OCI-LY3 (cell line): ENCODE measurements around the gene TRABD2B.

Source experiments
- EZH2phosphoT487 ChIP-seq: fragments of 200-600 bp; shearing (Covaris generic); IDR thresholded peaks from 2 replicates; pipeline ENCODE4 v1.6.1; 2018; ENCODE audit warnings: antibody characterized with exemption, mixed run types, low read depth
- TF ChIP-seq, protein P1 (sequence below): fragments of 200-600, 300-600 bp; sonication (generic); IDR thresholded peaks from 2 replicates; pipeline ENCODE4 v1.5.1; 2014; ENCODE audit warnings: antibody characterized with exemption, low read length, low read depth

DNA sequence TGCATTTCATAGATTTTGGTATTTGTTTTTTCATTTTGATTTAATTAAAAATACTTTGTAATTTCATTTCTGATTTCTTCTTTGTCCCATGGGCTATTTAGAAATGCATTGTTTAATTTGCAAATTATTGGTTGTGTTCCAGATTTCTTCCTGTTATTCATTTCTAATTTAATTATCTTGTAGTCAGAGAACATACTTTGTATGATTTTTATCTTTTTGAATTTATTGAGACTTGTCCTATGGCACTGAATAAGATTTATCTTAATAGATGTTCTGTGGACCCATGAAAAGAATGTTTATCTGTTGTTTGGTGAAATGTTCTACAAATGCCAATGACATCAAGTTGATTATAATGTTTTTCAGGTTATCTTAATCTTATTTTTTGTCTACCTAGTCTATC lies 16.1 kb upstream of the TRABD2B start:
- TF ChIP-seq, protein P1, sequence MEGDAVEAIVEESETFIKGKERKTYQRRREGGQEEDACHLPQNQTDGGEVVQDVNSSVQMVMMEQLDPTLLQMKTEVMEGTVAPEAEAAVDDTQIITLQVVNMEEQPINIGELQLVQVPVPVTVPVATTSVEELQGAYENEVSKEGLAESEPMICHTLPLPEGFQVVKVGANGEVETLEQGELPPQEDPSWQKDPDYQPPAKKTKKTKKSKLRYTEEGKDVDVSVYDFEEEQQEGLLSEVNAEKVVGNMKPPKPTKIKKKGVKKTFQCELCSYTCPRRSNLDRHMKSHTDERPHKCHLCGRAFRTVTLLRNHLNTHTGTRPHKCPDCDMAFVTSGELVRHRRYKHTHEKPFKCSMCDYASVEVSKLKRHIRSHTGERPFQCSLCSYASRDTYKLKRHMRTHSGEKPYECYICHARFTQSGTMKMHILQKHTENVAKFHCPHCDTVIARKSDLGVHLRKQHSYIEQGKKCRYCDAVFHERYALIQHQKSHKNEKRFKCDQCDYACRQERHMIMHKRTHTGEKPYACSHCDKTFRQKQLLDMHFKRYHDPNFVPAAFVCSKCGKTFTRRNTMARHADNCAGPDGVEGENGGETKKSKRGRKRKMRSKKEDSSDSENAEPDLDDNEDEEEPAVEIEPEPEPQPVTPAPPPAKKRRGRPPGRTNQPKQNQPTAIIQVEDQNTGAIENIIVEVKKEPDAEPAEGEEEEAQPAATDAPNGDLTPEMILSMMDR, result no peak
- TF ChIP-seq EZH2phosphoT487, result no peak
